ENCODE measurements around the gene SETD3.

The SETD3 gene

GRCh38 chr14:99516871-99517642 is 36.4 kb upstream of the SETD3 start:
- DNase-seq (ENCODE audit: low read depth): no peak

GRCh38 chr14:99516156-99516870 is 35.7 kb upstream of the SETD3 start:
- no peak for DNase-seq (ENCODE audit: low read depth)

GRCh38 chr14:99515301-99516155 is 34.9 kb upstream of the SETD3 start:
- no peak for DNase-seq (ENCODE audit: low read depth)

GRCh38 chr14:99514552-99515300 is 34.1 kb upstream of the SETD3 start:
- no peak for DNase-seq (ENCODE audit: low read depth)

- no peak for DNase-seq (ENCODE audit: low read depth)
These were observed 33.4 kb upstream of the SETD3 start for GRCh38 chr14:99513946-99514551.

- no peak for DNase-seq (ENCODE audit: low read depth)
These were observed 32.6 kb upstream of the SETD3 start for GRCh38 chr14:99513183-99513694.

GRCh38 chr14:99512571-99513182 is 32.0 kb upstream of the SETD3 start:
- no peak for DNase-seq (ENCODE audit: low read depth)

GRCh38 chr14:99512110-99512449 is 31.4 kb upstream of the SETD3 start:
- DNase-seq (ENCODE audit: low read depth): no peak

GRCh38 chr14:99511421-99512109 is 30.9 kb upstream of the SETD3 start:
- no peak for DNase-seq (ENCODE audit: low read depth)

GRCh38 chr14:99510556-99511139 is 30.0 kb upstream of the SETD3 start:
- no peak for DNase-seq (ENCODE audit: low read depth)

- no peak for DNase-seq (ENCODE audit: low read depth)
These were observed 29.4 kb upstream of the SETD3 start for GRCh38 chr14:99509871-99510555.

- DNase-seq (ENCODE audit: low read depth): no peak
These were observed 28.4 kb upstream of the SETD3 start for GRCh38 chr14:99508896-99509629.

GRCh38 chr14:99507860-99508640 is 27.4 kb upstream of the SETD3 start:
- DNase-seq (ENCODE audit: low read depth): no peak

GRCh38 chr14:99506276-99506675 is 25.6 kb upstream of the SETD3 start:
- DNase-seq (ENCODE audit: low read depth): no peak

- no peak for DNase-seq (ENCODE audit: low read depth)
These were observed 24.4 kb upstream of the SETD3 start for GRCh38 chr14:99505089-99505488.

- DNase-seq (ENCODE audit: low read depth): no peak
These were observed 23.3 kb upstream of the SETD3 start for GRCh38 chr14:99503848-99504453.

GRCh38 chr14:99502989-99503421 is 22.3 kb upstream of the SETD3 start:
- no peak for DNase-seq (ENCODE audit: low read depth)

Data from activated T-cell treated with anti-CD3 and anti-CD28 coated beads for 24 hours (primary cell).